ENCODE results near the gene PPP2R2C.

Gene PPP2R2C

GRCh38 chr4:6279582-6280289 is 192.7 kb downstream of the PPP2R2C start:
- DNase-seq (ENCODE audit: extremely low read depth, low read depth) = no peak
- TF ChIP-seq, protein P1, sequence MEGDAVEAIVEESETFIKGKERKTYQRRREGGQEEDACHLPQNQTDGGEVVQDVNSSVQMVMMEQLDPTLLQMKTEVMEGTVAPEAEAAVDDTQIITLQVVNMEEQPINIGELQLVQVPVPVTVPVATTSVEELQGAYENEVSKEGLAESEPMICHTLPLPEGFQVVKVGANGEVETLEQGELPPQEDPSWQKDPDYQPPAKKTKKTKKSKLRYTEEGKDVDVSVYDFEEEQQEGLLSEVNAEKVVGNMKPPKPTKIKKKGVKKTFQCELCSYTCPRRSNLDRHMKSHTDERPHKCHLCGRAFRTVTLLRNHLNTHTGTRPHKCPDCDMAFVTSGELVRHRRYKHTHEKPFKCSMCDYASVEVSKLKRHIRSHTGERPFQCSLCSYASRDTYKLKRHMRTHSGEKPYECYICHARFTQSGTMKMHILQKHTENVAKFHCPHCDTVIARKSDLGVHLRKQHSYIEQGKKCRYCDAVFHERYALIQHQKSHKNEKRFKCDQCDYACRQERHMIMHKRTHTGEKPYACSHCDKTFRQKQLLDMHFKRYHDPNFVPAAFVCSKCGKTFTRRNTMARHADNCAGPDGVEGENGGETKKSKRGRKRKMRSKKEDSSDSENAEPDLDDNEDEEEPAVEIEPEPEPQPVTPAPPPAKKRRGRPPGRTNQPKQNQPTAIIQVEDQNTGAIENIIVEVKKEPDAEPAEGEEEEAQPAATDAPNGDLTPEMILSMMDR (IDR thresholded peaks at IDR 0.05; ENCODE audit: low read depth, low read length, missing control alignments) = no peak
- H3K4me3 ChIP-seq (replicated peaks; ENCODE audit: low read depth, low read length) = no peak overlapping the region

DNA sequence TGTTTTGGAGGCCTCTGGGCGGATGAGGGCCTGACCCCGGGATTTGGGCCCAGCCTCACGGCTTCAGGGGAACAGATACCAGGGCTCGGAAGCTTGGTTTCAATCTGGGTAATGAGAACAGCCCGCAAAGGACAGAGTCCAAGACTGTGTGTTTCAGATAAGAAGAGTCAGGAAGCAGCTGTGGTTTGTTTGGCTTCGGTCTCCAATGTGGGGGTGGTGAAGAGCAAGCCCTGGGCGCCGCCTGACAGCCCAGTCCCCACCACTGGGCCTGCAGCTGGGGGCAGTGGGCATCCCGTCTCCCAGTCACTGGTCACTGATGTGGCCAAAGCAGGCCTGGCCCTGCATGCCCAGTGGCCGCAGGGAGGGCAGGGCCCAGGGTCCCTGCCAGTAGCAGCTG is 193.6 kb downstream of the PPP2R2C start:
- H3K4me3 ChIP-seq (replicated peaks; ENCODE audit: low read depth, low read length) = no peak overlapping the region
- no peak for DNase-seq (ENCODE audit: extremely low read depth, low read depth)

GRCh38 chr4:6277935-6278800 is 194.2 kb downstream of the PPP2R2C start:
- TF ChIP-seq, protein P1 (IDR thresholded peaks at IDR 0.05; ENCODE audit: low read depth, low read length, missing control alignments) = no peak
- no peak for DNase-seq (ENCODE audit: extremely low read depth, low read depth)
- no peak overlapping the region for H3K4me3 ChIP-seq (replicated peaks; ENCODE audit: low read depth, low read length)

More for the DNA sequence above, 193.6 kb downstream of the PPP2R2C start:
- TF ChIP-seq, protein P1 (IDR thresholded peaks at IDR 0.05; ENCODE audit: low read depth, low read length, missing control alignments) = no peak

DNA sequence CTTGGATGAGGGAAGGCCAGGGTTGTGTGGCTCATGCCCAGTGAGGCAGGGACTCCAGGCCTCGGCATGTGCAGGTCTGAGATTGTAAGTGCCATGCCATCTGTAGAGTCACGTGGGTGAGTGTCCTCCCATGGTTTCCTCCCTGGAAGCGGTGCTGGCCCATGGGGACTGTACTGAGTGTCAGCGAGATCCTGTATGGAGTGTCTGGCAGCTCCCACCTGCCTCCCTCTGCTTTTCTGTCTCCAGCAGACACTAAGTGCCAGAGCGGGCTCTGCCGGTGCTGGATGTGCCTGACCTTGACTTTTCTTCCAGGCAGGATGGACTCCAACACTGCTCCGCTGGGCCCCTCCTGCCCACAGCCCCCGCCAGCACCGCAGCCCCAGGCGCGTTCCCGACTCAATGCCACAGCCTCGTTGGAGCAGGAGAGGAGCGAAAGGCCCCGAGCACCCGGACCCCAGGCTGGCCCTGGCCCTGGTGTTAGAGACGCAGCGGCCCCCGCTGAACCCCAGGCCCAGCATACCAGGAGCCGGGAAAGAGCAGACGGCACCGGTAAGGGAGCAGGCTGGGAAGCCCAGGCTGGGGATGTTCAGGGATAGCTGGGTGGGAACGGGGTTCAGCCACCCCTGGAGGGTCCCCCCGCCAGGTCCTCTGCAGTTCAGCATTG is 195.1 kb downstream of the PPP2R2C start:
- H3K4me3 ChIP-seq (replicated peaks; ENCODE audit: low read depth, low read length) = no peak overlapping the region
- TF ChIP-seq, protein P1 (IDR thresholded peaks at IDR 0.05; ENCODE audit: low read depth, low read length, missing control alignments) = no peak
- no peak for DNase-seq (ENCODE audit: extremely low read depth, low read depth)

DNA sequence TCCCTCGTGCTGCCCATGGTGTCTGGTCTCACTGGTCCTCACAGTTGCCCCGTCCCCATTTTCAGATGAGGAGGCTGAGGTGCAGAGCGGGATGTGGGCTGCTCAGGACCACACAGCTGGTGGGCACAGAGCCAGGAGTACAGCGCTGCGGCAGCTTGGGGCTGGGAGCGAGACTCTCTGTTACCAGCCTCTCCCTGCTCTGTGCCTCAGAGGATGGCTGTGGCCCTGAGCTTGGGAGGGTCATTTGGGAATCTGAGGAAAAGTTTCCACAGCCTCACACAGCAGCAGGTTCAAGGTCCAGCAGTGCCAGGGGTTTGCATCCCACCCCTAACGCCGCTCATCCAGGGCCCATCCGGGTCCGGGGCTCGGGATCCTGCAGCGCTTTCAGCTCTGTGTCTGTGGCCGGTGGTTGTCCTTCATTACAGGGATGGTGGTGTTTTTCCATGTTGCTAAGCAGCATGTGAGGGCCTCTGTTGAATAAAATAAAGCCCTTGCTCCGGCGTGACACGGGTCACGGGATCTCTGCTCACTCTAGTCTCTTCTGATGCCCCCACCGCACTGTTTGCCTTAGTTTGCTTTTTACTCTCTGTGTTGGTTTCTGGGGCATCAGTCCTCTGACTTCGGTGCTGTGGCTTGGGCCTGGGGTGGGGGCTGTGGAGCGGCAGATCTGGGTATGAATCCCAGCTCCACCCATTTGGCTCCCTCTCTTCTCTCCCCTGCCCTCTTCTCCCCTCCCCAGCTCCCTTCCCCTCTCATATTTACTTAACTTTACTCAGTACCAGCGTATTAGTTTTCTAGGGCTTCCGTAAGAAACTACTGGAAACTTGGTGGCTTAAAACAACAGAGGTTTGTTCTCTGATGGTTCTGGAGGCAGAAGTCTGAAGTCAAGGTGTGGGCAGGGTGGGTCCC is 196.3 kb downstream of the PPP2R2C start:
- H3K4me3 ChIP-seq (replicated peaks; ENCODE audit: low read depth, low read length) = no peak overlapping the region

More for the DNA sequence above, 196.3 kb downstream of the PPP2R2C start:
- no peak for DNase-seq (ENCODE audit: extremely low read depth, low read depth)
- TF ChIP-seq, protein P1 (IDR thresholded peaks at IDR 0.05; ENCODE audit: low read depth, low read length, missing control alignments) = no peak
